Stimulated activated CD4-positive, alpha-beta T cell treated with anti-CD3 and anti-CD28 coated beads, Interleukin-15, amount 100 ng/mL, for 24 hours (primary cell): Measurements from ENCODE around the gene SLC17A5.
A peak's percentile ranks its signal among the peaks of the same experiment; 100 is the strongest.
"Not testable (repeated sequence)": the region's sequence is repeated elsewhere in the genome, so short reads cannot be mapped to it uniquely, and the experiment has no call there.

Experiments used
- DNase-seq: peaks from one replicate; pipeline ENCODE4 v3.0.0-alpha.2; 2020

Gene SLC17A5, protein sequence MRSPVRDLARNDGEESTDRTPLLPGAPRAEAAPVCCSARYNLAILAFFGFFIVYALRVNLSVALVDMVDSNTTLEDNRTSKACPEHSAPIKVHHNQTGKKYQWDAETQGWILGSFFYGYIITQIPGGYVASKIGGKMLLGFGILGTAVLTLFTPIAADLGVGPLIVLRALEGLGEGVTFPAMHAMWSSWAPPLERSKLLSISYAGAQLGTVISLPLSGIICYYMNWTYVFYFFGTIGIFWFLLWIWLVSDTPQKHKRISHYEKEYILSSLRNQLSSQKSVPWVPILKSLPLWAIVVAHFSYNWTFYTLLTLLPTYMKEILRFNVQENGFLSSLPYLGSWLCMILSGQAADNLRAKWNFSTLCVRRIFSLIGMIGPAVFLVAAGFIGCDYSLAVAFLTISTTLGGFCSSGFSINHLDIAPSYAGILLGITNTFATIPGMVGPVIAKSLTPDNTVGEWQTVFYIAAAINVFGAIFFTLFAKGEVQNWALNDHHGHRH

DNA sequence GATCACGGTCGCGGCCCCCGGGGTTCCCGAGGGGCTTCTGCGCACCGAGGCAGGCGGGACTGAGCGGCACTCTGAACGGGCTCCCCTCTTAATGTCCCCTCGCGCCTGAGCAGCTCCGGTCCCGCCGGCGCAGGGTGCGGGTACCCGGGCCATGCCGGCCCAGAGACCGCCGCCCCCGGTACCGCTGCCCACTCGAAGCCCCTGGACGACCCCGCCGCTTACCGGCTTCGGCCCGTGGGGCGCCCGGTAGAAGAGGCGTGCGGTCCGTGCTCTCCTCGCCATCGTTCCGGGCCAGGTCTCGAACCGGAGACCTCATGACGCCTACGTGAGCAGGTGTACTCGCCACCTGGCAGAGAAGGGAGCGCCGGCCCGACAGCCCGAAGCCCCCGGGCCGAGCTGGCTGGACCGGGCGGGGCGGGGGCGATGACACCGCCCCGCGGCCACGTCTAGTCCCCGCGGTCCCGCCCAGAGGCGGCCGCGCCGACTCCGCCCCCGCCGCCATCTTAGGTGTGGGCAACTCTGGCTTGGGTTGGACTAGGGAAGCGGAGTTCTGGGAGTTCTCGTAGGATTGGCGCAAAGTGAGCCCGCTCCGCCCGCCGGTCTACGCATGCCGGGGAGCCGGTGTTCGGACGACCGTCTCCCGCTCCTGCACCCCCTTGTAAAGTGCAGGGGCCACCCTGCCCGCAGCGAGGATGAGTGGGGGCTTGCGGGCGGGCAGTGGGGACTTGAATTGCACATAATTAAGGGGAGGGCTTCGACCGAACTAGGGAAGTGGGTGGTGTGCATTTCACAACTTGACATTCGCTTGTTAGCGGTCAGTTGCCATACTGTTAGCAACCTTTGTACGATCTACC lies at the start of gene SLC17A5:
SLC17A5 (minus strand) TSS at position 422 of the 854 bp plus-strand sequence; CDS start at position 316, 106 bp downstream.
- peak; percentile 94 for DNase-seq

DNA sequence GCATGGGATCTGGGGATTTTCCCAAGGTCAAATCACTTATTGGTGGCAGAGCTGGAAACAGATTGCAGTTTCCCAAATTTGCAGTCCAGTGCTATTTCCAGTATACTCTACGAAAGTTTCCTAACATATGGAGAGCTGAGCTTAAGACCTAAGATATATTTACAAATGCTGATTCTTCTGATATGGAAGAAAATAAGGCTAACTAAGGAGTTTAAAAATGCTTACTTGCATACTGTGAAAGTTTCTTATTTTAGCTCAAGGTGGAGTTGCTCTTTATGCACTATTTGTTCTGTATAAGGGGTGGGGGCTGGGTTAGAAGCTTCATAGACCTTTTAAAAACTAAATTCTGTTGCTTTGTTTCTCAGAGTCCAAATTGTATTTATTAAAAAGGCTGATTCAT lies 49.7 kb upstream of the SLC17A5 start:
- DNase-seq: no peak

DNA sequence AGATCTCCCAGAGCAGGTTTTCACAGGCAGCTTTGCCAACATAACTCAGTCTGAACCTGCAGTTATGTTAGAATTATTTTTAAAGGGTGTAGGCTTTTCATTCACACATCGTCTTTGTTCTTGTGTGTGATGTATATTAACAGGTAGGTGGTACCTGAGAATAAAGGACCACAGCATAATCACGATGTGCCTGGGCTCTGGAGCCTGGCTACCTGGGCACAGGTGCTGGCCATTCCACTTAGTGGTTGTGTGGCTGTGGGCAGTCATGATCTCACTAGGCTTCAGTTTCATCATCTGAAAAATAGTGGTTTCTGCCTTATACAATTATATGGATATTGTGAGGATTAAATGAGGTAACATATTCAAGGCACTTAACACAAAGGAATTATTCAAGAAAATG lies 48.7 kb upstream of the SLC17A5 start:
- DNase-seq: no peak

- DNase-seq: no peak
These were observed 46.1 kb upstream of the SLC17A5 start for GRCh38 chr6:73699676-73700459.

DNA sequence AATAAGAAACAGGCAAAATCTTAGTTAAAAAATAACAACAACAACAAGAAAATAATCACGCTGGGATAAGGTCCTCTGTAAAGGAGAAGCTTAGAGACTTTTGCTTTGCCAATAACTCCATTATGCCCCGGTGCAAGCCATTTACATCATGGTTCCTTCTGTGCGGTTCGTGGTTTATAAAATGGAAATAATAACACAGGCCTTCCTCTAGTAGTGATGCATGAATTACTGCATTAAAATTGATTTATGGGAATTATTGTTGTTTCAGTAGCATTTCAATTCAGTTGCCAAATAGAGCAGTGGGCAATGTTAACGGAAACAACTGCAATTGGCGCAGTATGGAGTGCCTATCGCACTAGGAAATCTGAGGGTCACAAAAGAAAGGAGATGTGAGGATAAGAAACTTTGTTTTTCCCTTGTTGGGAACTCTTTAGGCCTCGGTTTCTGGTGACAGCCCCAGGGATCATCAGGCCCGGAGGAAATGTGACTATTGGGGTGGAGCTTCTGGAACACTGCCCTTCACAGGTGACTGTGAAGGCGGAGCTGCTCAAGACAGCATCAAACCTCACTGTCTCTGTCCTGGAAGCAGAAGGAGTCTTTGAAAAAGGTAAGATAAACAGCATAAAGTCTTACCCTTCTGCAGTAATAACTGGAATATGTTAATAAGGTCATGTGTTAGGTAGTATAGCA lies 43.3 kb upstream of the SLC17A5 start:
- peak; percentile 37 for DNase-seq

GRCh38 chr6:73695619-73696421 lies 42.0 kb upstream of the SLC17A5 start, which contains the start of gene CD109:
Gene CD109, plus strand, starts transcription at chr6:73696203. Its CDS starts 13 bp downstream, at chr6:73696216.
- DNase-seq: peak; percentile 84

DNA sequence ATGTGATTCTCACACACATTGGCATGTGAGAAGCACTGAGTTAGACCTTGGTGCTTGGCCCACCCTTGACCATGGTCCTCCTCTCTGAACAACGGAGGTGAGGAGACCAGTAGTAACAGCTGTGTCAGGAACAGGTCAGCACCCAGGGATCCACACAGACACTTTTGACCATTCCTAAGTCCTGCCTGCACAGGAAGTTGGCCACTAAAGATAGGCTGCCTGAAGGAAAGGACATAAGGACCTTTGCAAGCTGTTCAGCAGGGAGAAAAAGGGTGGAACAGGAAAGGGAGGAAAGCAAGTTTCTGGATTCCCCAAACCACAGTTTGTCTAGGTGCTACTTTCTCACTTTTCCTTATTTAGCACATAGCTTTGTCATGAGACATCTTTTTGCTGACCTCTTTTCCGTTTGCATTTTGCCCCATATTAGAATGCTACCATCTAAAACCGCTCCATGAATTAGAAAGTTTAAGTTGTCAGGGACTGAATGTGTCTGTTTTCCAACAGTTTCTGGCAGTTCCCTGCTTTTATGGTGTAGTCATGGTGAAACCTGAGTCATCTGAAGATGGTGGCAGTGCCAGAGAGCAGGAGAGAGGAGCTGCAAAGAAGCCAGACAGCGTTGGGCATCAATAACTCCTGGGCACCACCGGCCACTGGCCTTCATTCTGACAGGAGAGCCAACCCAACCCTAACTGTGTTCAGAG lies 41.1 kb upstream of the SLC17A5 start:
- DNase-seq: peak; percentile 20

DNA sequence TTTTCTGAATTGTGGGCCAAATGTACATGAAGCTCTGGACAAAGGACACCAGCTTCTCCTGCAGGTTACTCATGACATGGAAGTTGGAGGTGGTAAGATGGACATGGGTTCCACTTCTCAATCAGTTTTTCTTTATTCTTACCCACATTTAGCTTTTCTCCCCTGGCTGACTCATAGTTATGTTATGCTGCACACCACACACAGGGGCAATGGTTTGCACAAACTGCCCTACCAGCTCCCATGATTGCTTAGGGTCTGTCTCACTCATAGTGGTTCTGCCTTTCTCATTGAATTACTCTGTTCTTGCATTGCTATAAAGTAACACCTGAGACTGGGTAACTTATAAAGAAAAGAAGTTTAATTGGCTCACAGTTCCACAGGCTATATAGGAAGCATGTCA lies 37.7 kb upstream of the SLC17A5 start:
- DNase-seq: no peak

DNA sequence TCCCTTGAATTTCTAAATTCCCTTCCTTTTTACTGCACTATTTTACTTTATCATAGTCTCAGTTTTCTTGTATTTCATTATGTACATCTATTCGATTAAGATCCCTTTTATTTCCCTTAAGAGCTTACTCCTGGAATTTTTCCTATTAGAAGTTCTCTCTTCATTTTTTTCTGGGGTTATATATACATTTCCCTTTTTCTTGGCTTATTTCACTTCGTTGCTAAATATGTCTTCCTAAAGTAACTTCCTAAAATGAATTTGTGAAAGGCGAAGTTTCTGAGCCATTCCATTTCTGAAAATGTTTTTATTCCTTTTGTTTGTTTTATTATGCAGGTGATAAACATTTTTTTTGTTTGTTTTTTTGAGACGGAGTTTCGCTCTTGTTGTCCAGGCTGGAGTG lies 36.3 kb upstream of the SLC17A5 start:
- DNase-seq: no peak

GRCh38 chr6:73688351-73688750 lies 34.6 kb upstream of the SLC17A5 start:
- DNase-seq: no peak

DNA sequence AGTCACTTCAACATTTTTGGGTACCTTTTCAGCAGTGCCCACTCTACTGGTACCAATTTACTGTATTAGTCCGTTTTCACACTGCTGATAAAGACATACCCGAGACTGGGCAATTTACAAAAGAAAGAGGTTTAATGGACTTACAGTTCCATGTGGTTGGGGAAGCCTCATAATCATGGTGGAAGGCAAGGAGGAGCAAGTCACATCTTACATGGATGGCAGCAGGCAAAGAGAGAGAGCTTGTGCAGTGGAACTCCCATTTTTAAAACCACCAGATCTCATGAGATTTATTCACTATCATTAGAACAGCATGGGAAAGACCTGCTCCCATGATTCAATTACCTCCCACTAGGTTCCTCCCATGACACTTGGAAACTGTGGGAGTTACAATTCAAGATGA lies 29.8 kb upstream of the SLC17A5 start:
- DNase-seq: not testable (repeated sequence)

DNA sequence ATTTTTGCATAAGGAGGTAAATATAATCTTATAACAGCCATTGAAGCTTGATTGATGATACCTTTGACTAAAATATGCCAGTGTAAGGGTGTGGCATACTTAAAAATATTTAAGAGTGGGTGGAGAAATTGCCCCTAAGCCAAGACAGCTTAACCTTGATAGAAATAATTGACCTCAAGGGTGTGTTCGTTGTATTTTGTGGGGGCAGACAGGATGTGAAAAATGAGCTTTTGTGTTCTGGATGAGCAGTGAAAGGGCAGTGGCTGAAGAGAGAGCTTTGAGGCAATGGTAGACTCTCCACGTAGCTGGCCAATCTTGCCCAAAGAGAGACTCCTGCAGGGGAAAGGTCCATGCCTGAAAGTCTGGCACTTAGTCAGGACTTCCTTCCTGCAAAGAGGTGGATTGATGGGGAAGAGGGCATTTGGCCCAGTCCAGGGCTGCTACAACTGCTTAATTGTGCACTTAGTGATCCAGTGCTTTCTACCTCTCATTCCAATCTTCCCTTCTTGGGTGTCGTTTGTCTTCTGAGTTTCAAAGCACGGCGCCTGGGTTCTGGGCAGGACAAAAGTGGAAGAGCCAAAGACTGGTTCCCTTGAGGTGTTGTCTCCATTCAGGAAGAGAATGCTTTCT lies 26.6 kb upstream of the SLC17A5 start:
- DNase-seq: no peak

DNA sequence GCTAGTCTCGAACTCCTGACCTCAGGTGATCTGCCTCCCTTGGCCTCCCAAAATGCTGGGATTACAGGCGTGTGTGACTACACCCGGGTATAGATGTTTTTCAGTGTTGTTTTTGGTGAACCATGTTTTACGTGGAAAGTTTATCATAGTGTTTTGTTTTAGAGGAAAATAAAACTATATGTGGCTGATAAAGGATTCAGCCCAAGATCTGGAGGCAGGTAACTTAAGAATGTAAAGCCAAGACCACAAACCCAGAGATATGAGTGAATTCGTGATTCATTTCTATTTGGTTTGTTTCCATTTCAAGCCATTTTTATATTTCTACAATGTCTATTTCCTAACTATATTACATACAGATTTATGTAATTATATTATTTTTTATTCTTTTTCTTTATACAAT lies 26.1 kb upstream of the SLC17A5 start:
- not testable (repeated sequence) for DNase-seq

DNA sequence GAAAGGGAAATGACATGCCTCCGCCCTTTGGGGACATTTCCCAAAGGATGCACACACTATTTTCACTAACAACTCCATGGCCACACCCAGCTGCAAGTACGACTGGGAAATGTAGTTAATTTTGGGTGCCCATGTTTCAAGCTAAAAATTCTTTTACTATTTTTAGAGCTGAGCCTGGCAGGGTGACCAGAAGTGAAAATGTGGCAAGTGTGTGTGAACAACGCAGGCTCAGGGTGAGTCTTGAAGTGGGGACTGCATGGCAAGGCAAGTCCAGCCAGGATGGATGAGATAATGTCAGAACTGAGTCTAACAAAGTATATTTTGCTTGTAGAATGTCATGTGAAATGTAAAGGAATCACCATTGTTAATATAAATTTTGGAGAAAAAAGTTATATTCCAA lies 25.2 kb upstream of the SLC17A5 start:
- DNase-seq: no peak

GRCh38 chr6:73675466-73676098 lies 21.8 kb upstream of the SLC17A5 start:
- peak; percentile 80 for DNase-seq

DNA sequence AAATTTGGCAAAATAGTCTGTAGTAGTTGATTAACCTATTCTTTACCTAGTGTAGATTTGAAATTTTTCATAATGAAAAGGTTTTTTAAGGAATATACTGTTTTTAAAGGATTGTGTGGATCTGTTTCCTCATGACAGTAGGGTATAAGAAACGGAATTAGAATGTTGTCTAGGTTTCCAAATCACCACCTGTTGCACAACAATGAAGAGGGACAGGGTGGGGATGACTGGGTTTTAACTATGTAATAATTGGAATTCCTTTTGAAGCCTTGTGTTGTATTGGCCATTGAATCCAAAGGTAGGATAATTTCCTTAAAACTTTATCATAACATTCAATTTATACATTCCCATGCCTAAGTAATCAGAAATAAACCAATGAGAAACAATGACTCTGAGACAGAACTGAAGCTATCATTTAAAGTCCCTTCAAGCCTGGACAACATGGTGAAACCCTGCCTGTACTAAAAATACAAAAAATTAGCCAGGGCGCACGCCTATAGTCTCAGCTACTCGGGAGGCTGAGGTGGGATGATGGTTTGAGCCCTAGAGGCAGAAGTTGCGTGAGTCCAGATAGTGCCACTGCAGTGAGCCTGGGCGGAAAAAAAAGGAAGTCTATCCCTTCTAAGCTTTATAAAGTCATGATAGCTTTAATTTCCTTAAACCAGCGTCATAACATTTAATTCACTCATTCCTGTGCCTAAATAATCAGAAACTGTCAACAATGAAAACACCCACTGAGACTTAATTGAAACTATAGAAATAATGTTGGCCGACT lies 18.3 kb upstream of the SLC17A5 start:
- DNase-seq: no peak

- DNase-seq: no peak
These were observed 15.2 kb upstream of the SLC17A5 start for GRCh38 chr6:73669005-73669404.

DNA sequence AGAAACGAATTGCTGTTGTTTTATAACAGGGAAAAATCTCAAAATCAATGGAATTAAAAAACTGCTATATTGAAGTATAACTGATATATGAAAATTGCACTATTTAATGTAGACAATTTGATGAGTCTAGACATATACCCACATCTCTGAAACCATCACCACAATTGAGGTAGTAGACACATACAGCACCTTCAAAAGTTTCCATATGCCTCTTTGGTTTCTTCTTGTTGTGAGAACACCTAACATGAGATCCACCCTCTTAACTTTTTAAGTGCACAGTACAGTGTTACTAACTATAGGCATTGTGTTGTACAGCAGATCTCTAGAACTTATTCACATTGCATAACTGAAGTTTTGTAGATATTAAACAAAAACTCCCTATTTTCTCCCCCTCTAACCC lies 14.0 kb upstream of the SLC17A5 start:
- no peak for DNase-seq

DNA sequence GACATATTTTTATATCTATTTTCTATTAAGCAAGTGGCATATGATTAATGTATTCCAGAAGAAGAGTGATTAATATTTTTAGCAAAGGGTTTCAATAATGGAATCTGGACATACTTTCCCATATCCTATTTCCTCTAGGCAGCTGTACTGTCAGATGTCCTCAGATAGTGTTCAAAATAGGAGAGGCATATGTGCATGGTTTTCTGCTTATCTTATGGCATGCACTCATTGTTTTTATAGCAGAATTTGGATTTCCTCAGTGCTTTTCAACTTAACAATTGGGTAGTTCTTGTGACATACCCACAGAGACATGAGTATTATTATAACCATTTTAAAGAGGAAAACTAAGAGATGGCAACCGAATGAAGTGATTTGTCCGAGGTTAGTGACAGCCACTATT lies 12.6 kb upstream of the SLC17A5 start:
- no peak for DNase-seq
